ENCODE measurements around the gene HTR3D. TPM values are rescaled to one million over a fixed set of nuclear protein-coding genes. Genes with fewer than 3 reads are reported as not detected.

Gene HTR3D
- total and polyA plus RNA-seq, 9 of the 15 experiments (the other 6 are each of a cell fraction or from before 2014, with no cell fraction given) = not detected

- TF ChIP-seq RERE (CRISPR knock-in tag; IDR thresholded peaks at IDR 0.05; ENCODE audit: borderline replicate concordance) (no peak), ZSCAN32 (CRISPR knock-in tag; IDR thresholded peaks at IDR 0.05) (no peak), STAT6 (CRISPR knock-in tag; IDR thresholded peaks at IDR 0.05) (no peak), ARID1B (IDR thresholded peaks at IDR 0.05) (peak; percentile 89), YY1 (IDR thresholded peaks at IDR 0.05; ENCODE audit: borderline replicate concordance in 1 of 3, control insufficient read depth in 1 of 3, extremely low read depth in 1 of 3, insufficient read depth in 3 of 3, insufficient read length in 1 of 3, insufficient replicate concordance in 2 of 3, low read depth in 1 of 3, low read length in 2 of 3) (no peak), ILK (tag; IDR thresholded peaks at IDR 0.05; ENCODE audit: borderline replicate concordance, low read depth) (no peak), SMAD4 (CRISPR knock-in tag; conservative IDR thresholded peaks at IDR 0.05) (peak; percentile 87), TRIM24 (IDR thresholded peaks at IDR 0.05) (peak; percentile 55 to 68; a peak in 3 of 4 replicates), U2AF1 (optimal IDR thresholded peaks at IDR 0.05; ENCODE audit: low read depth, low read length) (no peak), ZNF384 (IDR thresholded peaks at IDR 0.05; ENCODE audit: low read depth, low read length) (no peak), IRF2 (CRISPR knock-in tag; IDR thresholded peaks at IDR 0.05) (no peak), ZNF740 (CRISPR knock-in tag; IDR thresholded peaks at IDR 0.05) (no peak), ZNF740 (tag; IDR thresholded peaks at IDR 0.05) (no peak), HDGF (IDR thresholded peaks at IDR 0.05) (0 out of 2 replicates have a peak, but pooled peaks have one; percentile 31), SIRT6 (IDR thresholded peaks at IDR 0.05; ENCODE audit: low read depth, low read length) (no peak), GABPA (tag; conservative IDR thresholded peaks at IDR 0.05; ENCODE audit: low read depth) (no peak), ZNF124 (CRISPR knock-in tag; IDR thresholded peaks at IDR 0.05) (no peak), ETV1 (tag; conservative IDR thresholded peaks at IDR 0.05; ENCODE audit: low read depth) (peak; percentile 84), ZNF143 (CRISPR knock-in tag; IDR thresholded peaks at IDR 0.05) (no peak), ARHGAP35 (IDR thresholded peaks at IDR 0.05; ENCODE audit: partially characterized antibody) (no peak)
Observed at GRCh38 chr3:183988216-183988790, 43.2 kb upstream of the HTR3D start (continued).
